GM23338 (cell line): ENCODE results near the gene CDC27. TPM values are rescaled to one million over a fixed set of nuclear protein-coding genes. Genes with fewer than 3 reads are reported as not detected.

Source experiments
- ATAC-seq: fragments of 200-7000 bp; cut with Tn5 transposase; 3 replicates; pipeline ENCODE4 v1.9.1; 2020
- DNase-seq: peaks from one replicate; pipeline ENCODE4 v3.0.0-alpha.2; 2015; ENCODE audit warnings: low spot score
- H2AFZ ChIP-seq: fragments of 200-600 bp; sonication (generic); 2 replicates; pipeline ENCODE4 v1.8.0; 2016; ENCODE audit warnings: antibody characterized with exemption, mild to moderate bottlenecking, moderate library complexity
- H3F3A ChIP-seq: fragments of 200-600 bp; sonication (generic); replicated peaks from 2 replicates; pipeline ENCODE4 v1.8.0; 2017; ENCODE audit warnings: antibody characterized with exemption, mixed run types, low read depth
- H3K27ac ChIP-seq: fragments of 200-600 bp; sonication (generic); 2 replicates; pipeline ENCODE4 v1.6.1; 2016; ENCODE audit warnings: low read depth
- H3K27me3 ChIP-seq: fragments of 200-600 bp; sonication (generic); 2 replicates; pipeline ENCODE4 v1.8.0; 2016; ENCODE audit warnings: mild to moderate bottlenecking, mixed run types, moderate library complexity; ENCODE audit not compliant: insufficient read depth
- H3K36me3 ChIP-seq: fragments of 200-600 bp; sonication (generic); 2 replicates; pipeline ENCODE4 v1.8.0; 2016; ENCODE audit warnings: mild to moderate bottlenecking; ENCODE audit not compliant: insufficient read depth
- H3K4me1 ChIP-seq: fragments of 200-600 bp; sonication (generic); 2 replicates; pipeline ENCODE4 v1.8.0; 2016; ENCODE audit warnings: mild to moderate bottlenecking, moderate library complexity; ENCODE audit not compliant: insufficient read depth
- H3K4me2 ChIP-seq: fragments of 200-600 bp; sonication (generic); 2 replicates; pipeline ENCODE4 v1.7.1; 2017; ENCODE audit warnings: mixed run types
- H3K4me3 ChIP-seq: fragments of 200-600 bp; sonication (generic); 2 replicates; pipeline ENCODE4 v1.6.1; 2016; ENCODE audit warnings: mixed run types
- H3K79me2 ChIP-seq: fragments of 200-600 bp; sonication (generic); replicated peaks from 2 replicates; pipeline ENCODE4 v1.8.0; 2017; ENCODE audit warnings: mild to moderate bottlenecking; ENCODE audit not compliant: insufficient read depth
- H3K9me2 ChIP-seq: fragments of 200-600 bp; sonication (generic); 2 replicates; pipeline ENCODE4 v1.8.0; 2017; ENCODE audit not compliant: insufficient read depth
- H4K20me1 ChIP-seq: fragments of 200-600 bp; sonication (generic); replicated peaks from 2 replicates; pipeline ENCODE4 v1.8.0; 2017; ENCODE audit warnings: mild to moderate bottlenecking; ENCODE audit not compliant: insufficient read depth
- H3K27ac Mint-ChIP-seq: 2 replicates; pipeline ENCODE4 v1.8.0; 2020; ENCODE audit warnings: inconsistent platforms, mild to moderate bottlenecking, moderate library complexity, mixed read lengths
- H3K27me3 Mint-ChIP-seq: 3 replicates; pipeline ENCODE4 v1.8.0; 2022; ENCODE audit warnings: low read depth, mild to moderate bottlenecking, moderate library complexity, mixed read lengths, inconsistent platforms; ENCODE audit not compliant: insufficient read depth, poor library complexity
- H3K36me3 Mint-ChIP-seq: 3 replicates; pipeline ENCODE4 v1.8.0; 2021; ENCODE audit warnings: low read depth, mild to moderate bottlenecking, inconsistent platforms, moderate library complexity, mixed read lengths
- H3K4me1 Mint-ChIP-seq: 3 replicates; pipeline ENCODE4 v1.8.0; 2020; ENCODE audit warnings: mild to moderate bottlenecking, inconsistent platforms, mixed read lengths
- H3K4me3 Mint-ChIP-seq: 3 replicates; pipeline ENCODE4 v1.8.0; 2021; ENCODE audit warnings: moderate library complexity, mild to moderate bottlenecking, inconsistent platforms, mixed read lengths
- H3K9me3 Mint-ChIP-seq: 3 replicates; pipeline ENCODE4 v1.8.0; 2020; ENCODE audit warnings: moderate library complexity, mild to moderate bottlenecking, inconsistent platforms, mixed read lengths
- CREB1 ChIP-seq: fragments of 250-450 bp; sonication (Bioruptor Pico); IDR thresholded peaks from 2 replicates; pipeline ENCODE4 v1.5.0; 2020; ENCODE audit warnings: low read depth, mild to moderate bottlenecking, moderate library complexity
- CTCF ChIP-seq, 2 experiments: fragments of 200-600 bp in 1 of 2; sonication (generic) in 1 of 2; conservative IDR thresholded peaks; 2 replicates each; pipeline versions ENCODE4 v1.5.1 to v1.6.1; 2016 to 2017; ENCODE audit warnings: antibody characterized with exemption in 2 of 2, low read depth in 2 of 2, mild to moderate bottlenecking in 2 of 2, moderate library complexity in 1 of 2
- ETS1 ChIP-seq: IDR thresholded peaks from 2 replicates; pipeline ENCODE4 v1.6.1; 2016; ENCODE audit warnings: antibody characterized with exemption
- NANOG ChIP-seq: IDR thresholded peaks from 2 replicates; pipeline ENCODE4 v1.6.1; 2016; ENCODE audit warnings: antibody characterized with exemption, borderline replicate concordance
- STAT1 ChIP-seq: IDR thresholded peaks from one replicate; pipeline ENCODE4 v1.6.1; 2016; ENCODE audit warnings: antibody characterized with exemption; ENCODE audit not compliant: unreplicated experiment
- ZNF331 ChIP-seq: fragments of 250-450 bp; sonication (Bioruptor Pico); IDR thresholded peaks from 2 replicates; pipeline ENCODE4 v1.5.0; 2020; ENCODE audit warnings: low read depth, mild to moderate bottlenecking, moderate library complexity
- ZNF462 ChIP-seq: fragments of 250-450 bp; sonication (Bioruptor Pico); IDR thresholded peaks from 2 replicates; pipeline ENCODE4 v1.5.0; 2020; ENCODE audit warnings: mild to moderate bottlenecking, moderate library complexity
- polyA plus RNA-seq: library from polyadenylated mRNA; unstranded; fragments of >200 nt; fragmentation: Nextera tagmentation; extraction: Ambion mirVana; gene quantifications from 2 replicates; pipeline ENCODE4 v1.2.1, GENCODE V29; 2016
- total RNA-seq: library from RNA; depleted of rRNA; stranded (reverse); fragments of >200 nt; shearing (Covaris generic); gene quantifications from 2 replicates; pipeline ENCODE4 v1.2.3, GENCODE V29; 2014

Gene CDC27
- total and polyA plus RNA-seq, 2 experiments from 2014 or later: 49.7 to 85.5 TPM

GRCh38 chr17:47077576-47077975, 111.5 kb downstream of the CDC27 start (continued):
- TF ChIP-seq ZNF462: no peak

- DNase-seq (no peak), ATAC-seq (no peak)
- no peaks in the 10 kb centered on the region for H3K27me3 ChIP-seq
- H2AFZ ChIP-seq: no peak overlapping the region
- H3K4me3 Mint-ChIP-seq: no peak overlapping the region
- H3K27ac ChIP-seq: no peak overlapping the region
- no peak overlapping the region for H3K4me2 ChIP-seq
- peaks cover 4% of the 10 kb centered on the region for H3K27me3 Mint-ChIP-seq
- no peaks in the 10 kb centered on the region; the same call in 1 of the 2 replicates for H4K20me1 ChIP-seq
- no peaks in the 10 kb centered on the region for H3K9me3 Mint-ChIP-seq
- no peaks in the 10 kb centered on the region for H3K9me2 ChIP-seq
- H3K79me2 ChIP-seq: no peaks in the 10 kb centered on the region
- H3K4me3 ChIP-seq: no peak overlapping the region
- H3K27ac Mint-ChIP-seq: no peak overlapping the region
- H3K36me3 Mint-ChIP-seq: 0 out of 3 replicates have a peak, but pooled peaks cover 2% of the 10 kb centered on the region
- H3K4me1 Mint-ChIP-seq: peaks cover 5% of the 10 kb centered on the region
- no peaks in the 10 kb centered on the region for H3K36me3 ChIP-seq
- no peaks in the 10 kb centered on the region for H3F3A ChIP-seq
- no peaks in the 10 kb centered on the region for H3K4me1 ChIP-seq
- TF ChIP-seq NANOG (no peak), ZNF462 (no peak), STAT1 (no peak), ETS1 (no peak), CREB1 (CRISPR knock-in tag) (no peak), CTCF (conservative IDR thresholded peaks at IDR 0.05; ENCODE audit: low read depth in 2 of 2) (no peak), ZNF331 (CRISPR knock-in tag) (no peak)
Observed at GRCh38 chr17:47076171-47076570, 112.9 kb downstream of the CDC27 start.
